ENCODE results near the gene MEX3A.

- TF ChIP-seq POLR2AphosphoS5 (IDR thresholded peaks at IDR 0.05; ENCODE audit: low read depth, low read length), result no peak; the same call in 1 of the 2 replicates
- TF ChIP-seq POLR2A (IDR thresholded peaks at IDR 0.05; ENCODE audit: low read depth, low read length), result peak; percentile 55; the same call in 1 of the 2 replicates
- TF ChIP-seq TAF1 (IDR thresholded peaks at IDR 0.05; ENCODE audit: borderline replicate concordance, low read depth, low read length), result no peak; the same call in 1 of the 2 replicates
These were observed 14.6 kb upstream of the MEX3A start for GRCh38 chr1:156096640-156097391.

All from GM12892 (cell line).